Stomach smooth muscle (tissue), 2 donors: Measurements from ENCODE around the gene HCST.
"Not testable (repeated sequence)": the region's sequence is repeated elsewhere in the genome, so short reads cannot be mapped to it uniquely, and the experiment has no call there.

Experiments
- H3K27ac ChIP-seq: one replicate; pipeline ENCODE4 v1.7.0; 2013; ENCODE audit warnings: mild to moderate bottlenecking, low read length, inconsistent platforms
- H3K27me3 ChIP-seq, 2 donors: one replicate each; pipeline ENCODE4 v1.7.0; 2013; ENCODE audit warnings: low read length in 2 of 2; ENCODE audit not compliant: insufficient read depth in 2 of 2, control insufficient read depth in 1 of 2
- H3K36me3 ChIP-seq, 2 donors: one replicate each; pipeline ENCODE4 v1.7.0; 2013; ENCODE audit warnings: low read length in 2 of 2; ENCODE audit not compliant: control insufficient read depth in 2 of 2, insufficient read depth in 2 of 2
- H3K4me1 ChIP-seq: one replicate; pipeline ENCODE4 v1.7.0; 2013; ENCODE audit warnings: low read length; ENCODE audit not compliant: control insufficient read depth, insufficient read depth
- H3K4me3 ChIP-seq, 2 donors: one replicate each; pipeline ENCODE4 v1.7.0; 2013; ENCODE audit warnings: low read length in 2 of 2
- H3K9ac ChIP-seq, 2 donors: one replicate each; pipeline ENCODE4 v1.7.0; 2013; ENCODE audit warnings: low read length in 2 of 2, mild to moderate bottlenecking in 1 of 2
- H3K9me3 ChIP-seq, 2 donors: one replicate each; pipeline ENCODE4 v1.7.0; 2013; ENCODE audit warnings: low read length in 2 of 2; ENCODE audit not compliant: control insufficient read depth in 2 of 2
- donor health status: healthy.
- donor health status: Pancreatic carcinoma.

Gene HCST

DNA sequence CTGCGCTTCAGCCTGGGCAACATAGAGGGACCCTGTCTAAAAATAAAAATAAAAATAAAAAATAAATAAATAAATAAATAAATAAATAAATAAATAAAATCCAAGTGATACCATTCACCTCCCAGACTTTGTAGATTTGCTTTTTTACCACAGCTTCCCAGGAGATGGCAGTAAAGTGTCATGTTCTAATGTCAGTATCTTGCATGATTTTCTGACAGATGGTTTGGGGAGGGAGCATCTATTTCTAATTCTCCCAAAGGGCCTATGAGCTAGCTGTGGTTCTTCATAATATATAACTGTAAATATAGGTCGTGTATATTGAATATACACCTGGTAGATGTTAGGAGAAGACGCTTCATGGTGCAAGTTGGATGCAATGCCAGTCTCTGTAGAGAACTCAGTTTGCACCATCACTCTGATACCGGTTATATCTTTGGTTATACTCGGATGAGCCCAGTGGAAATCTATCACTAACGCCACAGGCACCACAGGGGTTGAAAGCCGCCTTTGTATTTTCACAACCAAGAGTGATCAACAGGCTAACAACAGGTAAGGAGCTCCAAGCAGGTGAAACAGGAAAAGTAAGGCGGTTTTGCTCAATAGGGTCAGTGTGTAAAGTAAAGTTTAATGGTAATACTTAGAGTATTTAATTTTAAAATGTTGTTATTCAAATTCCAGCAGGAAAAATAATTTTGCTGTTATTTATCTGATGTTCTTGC is 20.1 kb upstream of the HCST start:
- Histone ChIP-seq H3K27me3 (peaks cover 6 to 11% of the 10 kb centered on the region in 2 donors), H3K9ac (no peak overlapping the region), H3K4me3 (no peak overlapping the region), H3K9me3 (no peaks in the 10 kb centered on the region), H3K36me3 (no peaks in the 10 kb centered on the region), H3K27ac (no peak overlapping the region), H3K4me1 (no peaks in the 10 kb centered on the region)

DNA sequence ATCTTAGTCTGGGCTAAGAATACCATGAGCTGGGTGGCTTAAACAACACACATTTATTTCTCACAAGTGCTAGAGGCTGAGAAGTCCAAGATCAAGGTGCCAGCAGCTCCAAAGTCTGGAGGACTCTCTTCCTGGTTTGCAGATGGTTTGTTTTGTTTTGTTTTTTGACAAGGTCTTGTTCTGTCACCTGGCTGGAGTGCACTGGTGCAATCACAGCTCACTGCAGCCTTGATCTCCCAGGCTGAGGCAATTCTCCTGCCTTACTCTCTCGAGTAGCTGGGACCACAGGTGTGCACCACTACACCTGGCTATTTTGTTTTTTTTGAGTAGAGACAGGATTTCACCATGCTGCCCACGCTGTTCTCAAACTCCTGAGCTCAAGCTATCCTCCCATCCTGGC is 18.4 kb upstream of the HCST start:
- Histone ChIP-seq H3K4me3 (no peak overlapping the region), H3K27ac (no peak overlapping the region)

DNA sequence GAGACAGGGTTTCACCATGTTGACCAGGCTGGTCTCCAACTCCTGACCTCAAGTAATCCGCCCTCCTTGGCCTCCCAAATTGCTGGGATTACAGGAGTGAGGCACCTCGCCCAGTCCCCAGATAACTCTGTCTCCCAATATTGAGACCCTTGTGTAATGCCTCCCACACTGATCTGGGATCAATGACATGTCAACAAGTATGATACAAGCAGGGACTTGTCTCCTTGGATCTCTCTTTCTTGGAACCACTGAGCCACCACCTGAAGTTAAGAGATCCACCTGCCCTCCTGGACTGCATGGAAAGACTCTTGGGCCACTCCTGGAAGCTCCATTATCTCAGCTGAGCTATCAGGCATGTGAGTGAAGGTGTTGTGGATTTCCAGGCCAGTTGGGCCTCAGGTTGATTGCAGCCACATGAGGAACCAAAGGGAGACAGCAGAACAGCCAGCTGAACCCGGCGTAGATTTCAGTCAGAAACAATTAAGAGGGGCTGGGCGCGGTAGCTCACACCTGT is 17.0 kb upstream of the HCST start:
- H3K36me3 ChIP-seq = peaks cover 12 to 19% of the 10 kb centered on the region in 2 donors
- no peaks in the 10 kb centered on the region for H3K27me3 ChIP-seq
- no peak overlapping the region for H3K27ac ChIP-seq
- no peak overlapping the region for H3K9ac ChIP-seq
- H3K9me3 ChIP-seq = no peaks in the 10 kb centered on the region
- no peaks in the 10 kb centered on the region for H3K4me1 ChIP-seq
- no peak overlapping the region for H3K4me3 ChIP-seq

More for the DNA sequence above, 18.4 kb upstream of the HCST start:
- H3K27me3 ChIP-seq = peaks cover 2% of the 10 kb centered on the region in 2 donors
- H3K9me3 ChIP-seq = no peaks in the 10 kb centered on the region
- no peaks in the 10 kb centered on the region for H3K4me1 ChIP-seq
- no peak overlapping the region for H3K9ac ChIP-seq
- peaks cover 8 to 9% of the 10 kb centered on the region in 2 donors for H3K36me3 ChIP-seq

DNA sequence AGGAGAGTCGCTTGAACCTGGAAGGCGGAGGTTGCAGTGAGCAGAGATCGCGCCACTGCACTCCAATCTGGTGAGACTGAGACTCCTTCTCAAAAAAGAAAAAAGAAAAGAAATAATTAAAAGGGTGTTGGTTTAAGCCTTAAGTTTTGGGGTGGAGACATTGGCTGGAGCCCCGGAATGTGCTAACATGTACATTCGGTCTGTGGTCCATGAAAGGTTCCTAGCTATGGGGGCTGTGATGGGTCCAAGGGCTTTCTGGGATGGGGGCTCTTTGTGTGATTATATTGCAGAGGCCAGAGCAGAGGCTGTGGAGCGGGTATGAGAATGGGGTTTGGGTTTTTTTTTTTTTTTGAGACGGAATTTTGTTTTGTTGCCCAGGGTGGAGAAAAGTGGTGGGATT is 16.4 kb upstream of the HCST start:
- H3K9ac ChIP-seq = no peak overlapping the region
- H3K27me3 ChIP-seq = no peaks in the 10 kb centered on the region
- H3K4me3 ChIP-seq = no peak overlapping the region
- peaks cover 12 to 20% of the 10 kb centered on the region in 2 donors for H3K36me3 ChIP-seq
- no peaks in the 10 kb centered on the region for H3K4me1 ChIP-seq
- H3K9me3 ChIP-seq = no peaks in the 10 kb centered on the region
- no peak overlapping the region for H3K27ac ChIP-seq

DNA sequence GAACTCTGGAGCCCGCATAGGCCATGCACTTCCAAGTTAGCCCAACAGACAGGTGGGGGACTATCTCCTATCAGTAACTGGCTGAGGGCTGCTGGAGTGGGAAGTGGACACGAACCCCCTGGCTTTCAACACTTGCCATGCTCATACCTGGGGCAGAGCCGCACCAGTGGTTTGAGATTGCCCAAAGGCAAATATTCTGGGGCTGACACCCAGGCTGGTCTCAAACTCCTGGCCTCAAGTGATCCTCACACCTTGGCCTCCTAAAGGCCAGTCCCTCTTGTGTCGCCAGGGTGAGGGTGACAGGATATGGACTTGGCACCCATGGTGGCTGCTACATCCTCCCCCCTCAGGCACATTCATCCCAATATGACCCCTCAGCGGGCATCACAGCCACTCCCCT is 15.1 kb upstream of the HCST start:
- no peaks in the 10 kb centered on the region for H3K27me3 ChIP-seq
- no peak overlapping the region for H3K4me3 ChIP-seq
- no peak overlapping the region for H3K27ac ChIP-seq
- no peaks in the 10 kb centered on the region for H3K4me1 ChIP-seq
- H3K9ac ChIP-seq = no peak overlapping the region
- no peaks in the 10 kb centered on the region for H3K9me3 ChIP-seq
- peaks cover 12 to 22% of the 10 kb centered on the region in 2 donors for H3K36me3 ChIP-seq

GRCh38 chr19:35888398-35888797 is 13.9 kb upstream of the HCST start:
- Histone ChIP-seq H3K4me1 (no peaks in the 10 kb centered on the region), H3K36me3 (peaks cover 12 to 23% of the 10 kb centered on the region in 2 donors), H3K9ac (no peak overlapping the region), H3K9me3 (no peaks in the 10 kb centered on the region), H3K27ac (no peak overlapping the region), H3K27me3 (no peaks in the 10 kb centered on the region), H3K4me3 (no peak overlapping the region)

GRCh38 chr19:35889370-35890112 is 12.8 kb upstream of the HCST start:
- Histone ChIP-seq H3K9ac (no peak overlapping the region), H3K9me3 (no peaks in the 10 kb centered on the region), H3K36me3 (peaks cover 12 to 27% of the 10 kb centered on the region in 2 donors), H3K4me3 (no peak overlapping the region), H3K27ac (no peak overlapping the region), H3K27me3 (no peaks in the 10 kb centered on the region), H3K4me1 (no peaks in the 10 kb centered on the region)

DNA sequence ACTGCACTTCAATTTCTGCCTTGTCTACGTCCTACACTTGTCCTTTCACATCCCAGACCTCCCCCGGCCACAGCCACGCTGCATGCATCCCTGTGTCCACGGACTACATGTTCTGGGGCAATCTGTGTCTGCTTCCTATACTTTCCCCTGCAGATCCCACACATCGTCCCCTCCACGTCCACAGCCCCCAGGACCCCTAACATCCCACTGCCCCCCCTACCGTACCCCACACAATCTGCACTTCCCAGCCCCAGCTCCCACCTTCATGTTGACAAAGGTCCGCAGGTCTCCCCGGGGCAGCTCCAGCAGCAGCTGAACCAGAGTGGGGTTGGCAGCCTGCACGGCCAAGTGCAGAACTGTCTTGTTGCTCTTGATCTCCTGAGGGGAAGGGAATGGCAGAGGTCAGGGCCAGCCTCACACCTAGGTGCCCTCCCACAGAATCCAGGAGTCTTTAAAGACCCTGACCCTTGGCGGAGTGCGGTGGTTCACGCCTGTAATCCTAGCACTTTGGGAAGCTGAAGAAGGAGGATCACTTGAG is 12.1 kb upstream of the HCST start:
- no peak overlapping the region for H3K9ac ChIP-seq
- no peaks in the 10 kb centered on the region for H3K4me1 ChIP-seq
- peaks cover 12 to 27% of the 10 kb centered on the region in 2 donors for H3K36me3 ChIP-seq
- H3K27ac ChIP-seq = no peak overlapping the region
- H3K4me3 ChIP-seq = no peak overlapping the region
- H3K27me3 ChIP-seq = no peaks in the 10 kb centered on the region
- H3K9me3 ChIP-seq = no peaks in the 10 kb centered on the region

DNA sequence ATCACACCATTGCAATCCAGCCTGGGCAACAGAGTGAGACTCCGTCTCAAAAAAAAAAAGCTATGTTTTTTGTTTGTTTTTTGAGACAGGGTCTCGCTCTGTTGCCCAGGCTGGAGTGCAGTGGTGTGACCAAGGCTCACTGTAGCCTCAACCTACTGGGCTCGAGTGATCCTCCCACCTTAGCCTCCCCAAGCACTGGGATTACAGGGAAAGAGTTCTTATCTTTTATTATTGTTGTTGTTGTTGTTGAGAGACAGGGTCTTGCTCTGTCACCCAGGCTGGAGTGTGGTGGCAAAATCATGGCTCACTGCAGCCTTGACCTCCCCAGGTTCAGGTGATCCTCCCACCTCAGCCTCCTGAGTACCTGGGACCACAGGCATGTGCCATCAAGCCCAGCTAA is 10.5 kb upstream of the HCST start:
- not testable (repeated sequence) for H3K27me3 ChIP-seq, H3K4me3 ChIP-seq, H3K27ac ChIP-seq, H3K9ac ChIP-seq, H3K9me3 ChIP-seq, H3K4me1 ChIP-seq
- H3K36me3 ChIP-seq = peaks cover 12 to 31% of the 10 kb centered on the region in 2 donors

- Histone ChIP-seq H3K27ac (no peak overlapping the region), H3K36me3 (peaks cover 5 to 21% of the 10 kb centered on the region in 2 donors), H3K27me3 (no peaks in the 10 kb centered on the region), H3K4me1 (peaks cover 18% of the 10 kb centered on the region), H3K4me3 (no peak overlapping the region), H3K9me3 (no peaks in the 10 kb centered on the region), H3K9ac (no peak overlapping the region)
Observed at GRCh38 chr19:35894342-35894741, 8.0 kb upstream of the HCST start.
